Panc1 (cell line): ENCODE measurements around the gene INTS2. TPM values are rescaled to one million over a fixed set of nuclear protein-coding genes. Genes with fewer than 3 reads are reported as not detected.

Experiments used
- ATAC-seq: fragments of 200-7000 bp; cut with Tn5 transposase; 2 replicates; pipeline ENCODE4 v1.9.1; 2020; ENCODE audit warnings: mild to moderate bottlenecking, moderate library complexity
- BruUV-seq: library from RNA; stranded (reverse); fragments of 400-500 nt; replicated peaks from 2 replicates; lab custom pipeline; 2021; lab: Mats Ljungman, UMichigan
- CTCF ChIA-PET: fragments of 300-600 bp; sonication (Branson Sonifier 250); formaldehyde crosslinking; loops from one replicate; lab custom pipeline; 2022; ENCODE audit warnings: antibody characterized with exemption; lab: Charles Lee
- POLR2A ChIA-PET: fragments of 300-600 bp; sonication (Branson Sonifier 250); formaldehyde crosslinking; loops from one replicate; lab custom pipeline; 2022; ENCODE audit warnings: antibody characterized with exemption; lab: Charles Lee
- DNase-seq: peaks from one replicate; pipeline ENCODE4 v3.0.0-alpha.2; 2010; ENCODE audit warnings: low read depth, low spot score
- H3K27ac ChIP-seq: 2 replicates; pipeline ENCODE4 v1.5.1; 2011; ENCODE audit warnings: mild to moderate bottlenecking, low read length, inconsistent platforms
- H3K27me3 ChIP-seq: fragments of 200-500 bp; sonication (Bioruptor generic); 2 replicates; pipeline ENCODE4 v1.6.0; 2014; ENCODE audit warnings: low read length, inconsistent platforms; ENCODE audit not compliant: control insufficient read depth, insufficient read depth
- H3K36me3 ChIP-seq: fragments of 200-500 bp; sonication (Bioruptor generic); 2 replicates; pipeline ENCODE4 v1.5.1; 2014; ENCODE audit warnings: inconsistent platforms, mild to moderate bottlenecking, low read length, moderate library complexity; ENCODE audit not compliant: control insufficient read depth, insufficient read depth
- H3K4me1 ChIP-seq: 2 replicates; pipeline ENCODE4 v1.5.1; 2011; ENCODE audit warnings: inconsistent platforms, mild to moderate bottlenecking, low read length, moderate library complexity; ENCODE audit not compliant: control insufficient read depth, insufficient read depth
- H3K4me3 ChIP-seq, 2 experiments: 2 replicates each; pipeline ENCODE4 v1.5.1; 2011 to 2012; ENCODE audit warnings: low read depth in 2 of 2, low read length in 2 of 2, mild to moderate bottlenecking in 2 of 2, inconsistent platforms in 1 of 2, moderate library complexity in 1 of 2
- H3K9me3 ChIP-seq: fragments of 200-500 bp; sonication (Bioruptor generic); 2 replicates; pipeline ENCODE4 v1.5.1; 2014; ENCODE audit warnings: low read depth, mild to moderate bottlenecking, inconsistent platforms, low read length, moderate library complexity; ENCODE audit not compliant: control insufficient read depth, insufficient read depth
- POLR2AphosphoS5 ChIP-seq: IDR thresholded peaks from 2 replicates; pipeline ENCODE4 v1.6.1; 2012; ENCODE audit warnings: mild to moderate bottlenecking, low read depth, low read length, moderate library complexity
- SIN3A ChIP-seq: IDR thresholded peaks from 2 replicates; pipeline ENCODE4 v1.6.1; 2012; ENCODE audit warnings: low read depth, mild to moderate bottlenecking, low read length, moderate library complexity, borderline replicate concordance; ENCODE audit not compliant: insufficient read depth
- TCF7L2 ChIP-seq: IDR thresholded peaks from 2 replicates; pipeline ENCODE4 v1.6.1; 2011; ENCODE audit warnings: mild to moderate bottlenecking, low read depth, low read length, inconsistent platforms
- in situ Hi-C: cut with HindIII; loops from 2 replicates; pipeline ENCODE4 v1.10.0; 2016; ENCODE audit warnings: low sequenced_read_pairs, low pct_unique_long_range_greater_than_20kb
- intact Hi-C: fragments of 100-400 bp; cut with micrococcal nuclease; formaldehyde crosslinking; loops from one replicate; pipeline ENCODE4 v1.10.0; 2022; ENCODE audit not compliant: unreplicated experiment
- total RNA-seq: library from RNA; stranded (reverse); gene quantifications from one replicate; pipeline ENCODE4 v1.2.1, GENCODE V29; 2021; ENCODE audit not compliant: unreplicated experiment
- TF ChIP-seq, protein P1 (sequence below), 2 experiments: IDR thresholded peaks; 2 replicates each; pipeline ENCODE4 v1.6.1; 2011 to 2012; ENCODE audit warnings: low read depth in 2 of 2, control low read depth in 1 of 2, low read length in 1 of 2, mild to moderate bottlenecking in 1 of 2, moderate library complexity in 1 of 2; ENCODE audit not compliant: insufficient read depth in 1 of 2
- TF ChIP-seq, protein P2 (sequence below): fragments of 450-650 bp; IDR thresholded peaks from 2 replicates; pipeline ENCODE4 v1.5.1; 2017; ENCODE audit warnings: mild to moderate bottlenecking

Gene INTS2
- total RNA-seq, 1 experiment from 2014 or later: 32.5 TPM

DNA sequence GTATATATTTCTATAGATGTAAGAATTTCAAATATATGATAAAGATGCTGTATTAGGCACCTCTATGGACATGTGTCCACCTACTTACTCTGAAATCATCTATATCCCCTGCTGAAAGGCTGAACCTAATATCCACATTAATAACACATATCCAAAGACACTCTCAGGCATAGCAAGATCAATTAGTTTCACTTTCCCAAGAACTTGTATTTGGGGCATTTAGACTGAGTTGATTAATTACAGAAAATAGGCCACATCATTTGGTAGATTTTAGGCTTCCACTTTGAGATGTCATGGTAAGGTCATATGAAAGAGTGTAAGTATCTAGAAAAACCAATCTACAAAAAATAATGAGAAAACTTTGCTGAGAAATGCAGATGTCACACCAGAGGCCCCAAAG is 109.6 kb downstream of the INTS2 start:
- no peak for DNase-seq
- POLR2A ChIA-PET: no interaction called here
- Histone ChIP-seq H3K36me3 (no peaks in the 10 kb centered on the region), H3K27me3 (no peaks in the 10 kb centered on the region), H3K9me3 (no peaks in the 10 kb centered on the region), H3K27ac (no peak overlapping the region), H3K4me1 (no peaks in the 10 kb centered on the region), H3K4me3 (no peak overlapping the region)
- no peak for ATAC-seq
- in situ Hi-C loops: no loop called here
- intact Hi-C loops: no loop called here
- CTCF ChIA-PET: no interaction called here
- no peak for TF ChIP-seq TCF7L2
- TF ChIP-seq, protein P1, sequence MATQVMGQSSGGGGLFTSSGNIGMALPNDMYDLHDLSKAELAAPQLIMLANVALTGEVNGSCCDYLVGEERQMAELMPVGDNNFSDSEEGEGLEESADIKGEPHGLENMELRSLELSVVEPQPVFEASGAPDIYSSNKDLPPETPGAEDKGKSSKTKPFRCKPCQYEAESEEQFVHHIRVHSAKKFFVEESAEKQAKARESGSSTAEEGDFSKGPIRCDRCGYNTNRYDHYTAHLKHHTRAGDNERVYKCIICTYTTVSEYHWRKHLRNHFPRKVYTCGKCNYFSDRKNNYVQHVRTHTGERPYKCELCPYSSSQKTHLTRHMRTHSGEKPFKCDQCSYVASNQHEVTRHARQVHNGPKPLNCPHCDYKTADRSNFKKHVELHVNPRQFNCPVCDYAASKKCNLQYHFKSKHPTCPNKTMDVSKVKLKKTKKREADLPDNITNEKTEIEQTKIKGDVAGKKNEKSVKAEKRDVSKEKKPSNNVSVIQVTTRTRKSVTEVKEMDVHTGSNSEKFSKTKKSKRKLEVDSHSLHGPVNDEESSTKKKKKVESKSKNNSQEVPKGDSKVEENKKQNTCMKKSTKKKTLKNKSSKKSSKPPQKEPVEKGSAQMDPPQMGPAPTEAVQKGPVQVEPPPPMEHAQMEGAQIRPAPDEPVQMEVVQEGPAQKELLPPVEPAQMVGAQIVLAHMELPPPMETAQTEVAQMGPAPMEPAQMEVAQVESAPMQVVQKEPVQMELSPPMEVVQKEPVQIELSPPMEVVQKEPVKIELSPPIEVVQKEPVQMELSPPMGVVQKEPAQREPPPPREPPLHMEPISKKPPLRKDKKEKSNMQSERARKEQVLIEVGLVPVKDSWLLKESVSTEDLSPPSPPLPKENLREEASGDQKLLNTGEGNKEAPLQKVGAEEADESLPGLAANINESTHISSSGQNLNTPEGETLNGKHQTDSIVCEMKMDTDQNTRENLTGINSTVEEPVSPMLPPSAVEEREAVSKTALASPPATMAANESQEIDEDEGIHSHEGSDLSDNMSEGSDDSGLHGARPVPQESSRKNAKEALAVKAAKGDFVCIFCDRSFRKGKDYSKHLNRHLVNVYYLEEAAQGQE (IDR thresholded peaks at IDR 0.05; ENCODE audit: insufficient read depth in 1 of 2, low read depth in 2 of 2, low read length in 1 of 2): no peak
- no peak for TF ChIP-seq POLR2AphosphoS5
- TF ChIP-seq, protein P2, sequence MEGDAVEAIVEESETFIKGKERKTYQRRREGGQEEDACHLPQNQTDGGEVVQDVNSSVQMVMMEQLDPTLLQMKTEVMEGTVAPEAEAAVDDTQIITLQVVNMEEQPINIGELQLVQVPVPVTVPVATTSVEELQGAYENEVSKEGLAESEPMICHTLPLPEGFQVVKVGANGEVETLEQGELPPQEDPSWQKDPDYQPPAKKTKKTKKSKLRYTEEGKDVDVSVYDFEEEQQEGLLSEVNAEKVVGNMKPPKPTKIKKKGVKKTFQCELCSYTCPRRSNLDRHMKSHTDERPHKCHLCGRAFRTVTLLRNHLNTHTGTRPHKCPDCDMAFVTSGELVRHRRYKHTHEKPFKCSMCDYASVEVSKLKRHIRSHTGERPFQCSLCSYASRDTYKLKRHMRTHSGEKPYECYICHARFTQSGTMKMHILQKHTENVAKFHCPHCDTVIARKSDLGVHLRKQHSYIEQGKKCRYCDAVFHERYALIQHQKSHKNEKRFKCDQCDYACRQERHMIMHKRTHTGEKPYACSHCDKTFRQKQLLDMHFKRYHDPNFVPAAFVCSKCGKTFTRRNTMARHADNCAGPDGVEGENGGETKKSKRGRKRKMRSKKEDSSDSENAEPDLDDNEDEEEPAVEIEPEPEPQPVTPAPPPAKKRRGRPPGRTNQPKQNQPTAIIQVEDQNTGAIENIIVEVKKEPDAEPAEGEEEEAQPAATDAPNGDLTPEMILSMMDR: no peak
- TF ChIP-seq SIN3A: no peak
- no TSS peak for BruUV-seq

DNA sequence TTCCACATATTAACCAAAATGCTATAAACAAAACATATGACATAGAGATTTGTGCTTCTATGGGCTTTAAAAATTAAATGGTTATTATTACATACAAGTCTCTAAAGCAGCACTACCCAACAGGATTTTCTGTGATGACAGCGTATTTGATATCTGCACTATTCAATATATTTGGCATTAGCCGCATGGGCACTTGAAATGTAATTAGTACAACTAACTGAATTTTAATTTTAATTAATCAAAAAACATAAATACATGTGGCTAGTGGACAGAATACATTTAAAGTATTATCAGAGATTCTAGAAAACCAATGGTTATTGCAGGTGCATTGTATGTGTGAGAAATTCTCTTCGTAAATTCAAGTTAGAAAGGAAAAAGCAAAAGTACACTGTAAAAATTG is 110.3 kb downstream of the INTS2 start:
- H3K4me1 ChIP-seq: no peaks in the 10 kb centered on the region
- no peak overlapping the region for H3K4me3 ChIP-seq
- no peak for ATAC-seq
- no peak for DNase-seq
- H3K27me3 ChIP-seq: no peaks in the 10 kb centered on the region
- in situ Hi-C loops (no loop called here), intact Hi-C loops (no loop called here)
- no peaks in the 10 kb centered on the region for H3K9me3 ChIP-seq
- ChIA-PET POLR2A (no interaction called here), CTCF (no interaction called here)
- no peaks in the 10 kb centered on the region for H3K36me3 ChIP-seq
- no peak overlapping the region for H3K27ac ChIP-seq
- BruUV-seq: no TSS peak
- TF ChIP-seq, protein P2: no peak
- TF ChIP-seq SIN3A (no peak), POLR2AphosphoS5 (no peak), TCF7L2 (no peak)
- TF ChIP-seq, protein P1 (IDR thresholded peaks at IDR 0.05; ENCODE audit: insufficient read depth in 1 of 2, low read depth in 2 of 2, low read length in 1 of 2): no peak
